DOHH2 (cell line): ENCODE measurements around the gene P2RY11.

Experiments used
- H3F3A ChIP-seq: fragments of 200-600 bp; sonication (generic), shearing (Covaris generic); 2 replicates; pipeline ENCODE4 v1.6.0; 2016; ENCODE audit warnings: antibody characterized with exemption, mild to moderate bottlenecking; ENCODE audit not compliant: control insufficient read depth, insufficient read depth
- H3K27ac ChIP-seq: fragments of 200-600 bp; sonication (generic); 2 replicates; pipeline ENCODE4 v1.5.1; 2014; ENCODE audit warnings: low read depth, mild to moderate bottlenecking, low read length, moderate library complexity
- H3K27me3 ChIP-seq: fragments of 200-600 bp; sonication (generic); 2 replicates; pipeline ENCODE4 v1.6.1; 2014; ENCODE audit warnings: mild to moderate bottlenecking, low read length, mixed read lengths; ENCODE audit not compliant: control insufficient read depth
- H3K36me3 ChIP-seq: fragments of 200-600 bp; sonication (generic); 2 replicates; pipeline ENCODE4 v1.6.1; 2014; ENCODE audit warnings: mild to moderate bottlenecking, low read length, moderate library complexity, mixed read lengths; ENCODE audit not compliant: control insufficient read depth
- H3K4me1 ChIP-seq: fragments of 200-600 bp; sonication (generic); 2 replicates; pipeline ENCODE4 v1.6.1; 2014; ENCODE audit warnings: mild to moderate bottlenecking, low read length, mixed read lengths; ENCODE audit not compliant: control insufficient read depth
- H3K4me2 ChIP-seq: fragments of 200-600 bp; sonication (generic); 2 replicates; pipeline ENCODE4 v1.6.0; 2014; ENCODE audit warnings: mild to moderate bottlenecking, low read length, moderate library complexity
- H3K4me3 ChIP-seq: fragments of 200-600 bp; sonication (generic); 2 replicates; pipeline ENCODE4 v1.5.1; 2014; ENCODE audit warnings: mild to moderate bottlenecking, low read length, mixed read lengths
- H3K79me2 ChIP-seq: fragments of 200-600 bp; sonication (generic); 2 replicates; pipeline ENCODE4 v1.6.1; 2014; ENCODE audit warnings: mild to moderate bottlenecking, low read length, mixed read lengths; ENCODE audit not compliant: control insufficient read depth
- H3K9me2 ChIP-seq: fragments of 200-600 bp; sonication (generic); replicated peaks from 2 replicates; pipeline ENCODE4 v1.6.1; 2014; ENCODE audit warnings: mild to moderate bottlenecking, low read length, mixed read lengths; ENCODE audit not compliant: control insufficient read depth
- H3K9me3 ChIP-seq: fragments of 200-600 bp; sonication (generic); 2 replicates; pipeline ENCODE4 v1.6.1; 2014; ENCODE audit warnings: antibody characterized with exemption, low read length, mixed read lengths; ENCODE audit not compliant: control insufficient read depth, insufficient read depth
- H4K20me1 ChIP-seq: fragments of 200-600 bp; sonication (generic); 2 replicates; pipeline ENCODE4 v1.6.0; 2014; ENCODE audit warnings: low read depth, mild to moderate bottlenecking, antibody characterized with exemption, low read length, moderate library complexity; ENCODE audit not compliant: control insufficient read depth, insufficient read depth
- EZH2phosphoT487 ChIP-seq: fragments of 200-600 bp; sonication (generic); IDR thresholded peaks from 2 replicates; pipeline ENCODE4 v1.6.1; 2017; ENCODE audit warnings: borderline replicate concordance, mild to moderate bottlenecking, antibody characterized with exemption, low read length, moderate library complexity, mixed read lengths
- TF ChIP-seq, protein P1 (sequence below): fragments of 200-600 bp; sonication (generic); IDR thresholded peaks from one replicate; pipeline ENCODE4 v1.5.1; 2014; ENCODE audit warnings: antibody characterized with exemption, mild to moderate bottlenecking, low read depth, low read length; ENCODE audit not compliant: poor library complexity, severe bottlenecking

Gene P2RY11

DNA sequence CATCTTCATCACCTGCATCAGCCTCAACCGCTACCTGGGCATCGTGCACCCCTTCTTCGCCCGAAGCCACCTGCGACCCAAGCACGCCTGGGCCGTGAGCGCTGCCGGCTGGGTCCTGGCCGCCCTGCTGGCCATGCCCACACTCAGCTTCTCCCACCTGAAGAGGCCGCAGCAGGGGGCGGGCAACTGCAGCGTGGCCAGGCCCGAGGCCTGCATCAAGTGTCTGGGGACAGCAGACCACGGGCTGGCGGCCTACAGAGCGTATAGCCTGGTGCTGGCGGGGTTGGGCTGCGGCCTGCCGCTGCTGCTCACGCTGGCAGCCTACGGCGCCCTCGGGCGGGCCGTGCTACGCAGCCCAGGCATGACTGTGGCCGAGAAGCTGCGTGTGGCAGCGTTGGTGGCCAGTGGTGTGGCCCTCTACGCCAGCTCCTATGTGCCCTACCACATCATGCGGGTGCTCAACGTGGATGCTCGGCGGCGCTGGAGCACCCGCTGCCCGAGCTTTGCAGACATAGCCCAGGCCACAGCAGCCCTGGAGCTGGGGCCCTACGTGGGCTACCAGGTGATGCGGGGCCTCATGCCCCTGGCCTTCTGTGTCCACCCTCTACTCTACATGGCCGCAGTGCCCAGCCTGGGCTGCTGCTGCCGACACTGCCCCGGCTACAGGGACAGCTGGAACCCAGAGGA, 2.6 kb downstream of the P2RY11 start:
- TF ChIP-seq EZH2phosphoT487 = no peak
- TF ChIP-seq, protein P1, sequence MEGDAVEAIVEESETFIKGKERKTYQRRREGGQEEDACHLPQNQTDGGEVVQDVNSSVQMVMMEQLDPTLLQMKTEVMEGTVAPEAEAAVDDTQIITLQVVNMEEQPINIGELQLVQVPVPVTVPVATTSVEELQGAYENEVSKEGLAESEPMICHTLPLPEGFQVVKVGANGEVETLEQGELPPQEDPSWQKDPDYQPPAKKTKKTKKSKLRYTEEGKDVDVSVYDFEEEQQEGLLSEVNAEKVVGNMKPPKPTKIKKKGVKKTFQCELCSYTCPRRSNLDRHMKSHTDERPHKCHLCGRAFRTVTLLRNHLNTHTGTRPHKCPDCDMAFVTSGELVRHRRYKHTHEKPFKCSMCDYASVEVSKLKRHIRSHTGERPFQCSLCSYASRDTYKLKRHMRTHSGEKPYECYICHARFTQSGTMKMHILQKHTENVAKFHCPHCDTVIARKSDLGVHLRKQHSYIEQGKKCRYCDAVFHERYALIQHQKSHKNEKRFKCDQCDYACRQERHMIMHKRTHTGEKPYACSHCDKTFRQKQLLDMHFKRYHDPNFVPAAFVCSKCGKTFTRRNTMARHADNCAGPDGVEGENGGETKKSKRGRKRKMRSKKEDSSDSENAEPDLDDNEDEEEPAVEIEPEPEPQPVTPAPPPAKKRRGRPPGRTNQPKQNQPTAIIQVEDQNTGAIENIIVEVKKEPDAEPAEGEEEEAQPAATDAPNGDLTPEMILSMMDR = no peak
- Histone ChIP-seq H3F3A (peaks cover 26% of the 10 kb centered on the region), H3K4me1 (peaks cover 51% of the 10 kb centered on the region), H3K36me3 (peaks cover 84% of the 10 kb centered on the region), H3K9me3 (no peaks in the 10 kb centered on the region), H3K27me3 (no peaks in the 10 kb centered on the region), H3K27ac (no peak overlapping the region), H3K4me3 (no peak overlapping the region), H3K79me2 (peaks cover 24% of the 10 kb centered on the region), H4K20me1 (peaks cover 5% of the 10 kb centered on the region), H3K9me2 (no peaks in the 10 kb centered on the region), H3K4me2 (no peak overlapping the region)

- Histone ChIP-seq H3K36me3 (peaks cover 83% of the 10 kb centered on the region), H3K27ac (no peak overlapping the region), H3K4me1 (peaks cover 44% of the 10 kb centered on the region), H4K20me1 (peaks cover 6% of the 10 kb centered on the region), H3K4me3 (no peak overlapping the region), H3K9me3 (no peaks in the 10 kb centered on the region), H3K27me3 (no peaks in the 10 kb centered on the region), H3K9me2 (no peaks in the 10 kb centered on the region), H3F3A (peaks cover 20% of the 10 kb centered on the region), H3K4me2 (no peak overlapping the region), H3K79me2 (peaks cover 24% of the 10 kb centered on the region)
- no peak for TF ChIP-seq EZH2phosphoT487
Observed at GRCh38 chr19:10114651-10115391, 3.3 kb downstream of the P2RY11 start.

- Histone ChIP-seq H3K36me3 (peaks cover 76% of the 10 kb centered on the region), H4K20me1 (peaks cover 6% of the 10 kb centered on the region), H3K9me3 (no peaks in the 10 kb centered on the region), H3K79me2 (peaks cover 24% of the 10 kb centered on the region), H3F3A (peaks cover 21% of the 10 kb centered on the region), H3K4me3 (no peak overlapping the region), H3K9me2 (no peaks in the 10 kb centered on the region), H3K27ac (no peak overlapping the region), H3K27me3 (no peaks in the 10 kb centered on the region), H3K4me2 (no peak overlapping the region), H3K4me1 (peaks cover 40% of the 10 kb centered on the region)
- TF ChIP-seq, protein P1 = no peak
- TF ChIP-seq EZH2phosphoT487 = no peak
Observed at GRCh38 chr19:10115392-10116084, 4.0 kb downstream of the P2RY11 start.
